HG03439 (cell line): ENCODE data around the gene SYNGR1.
"Not testable (repeated sequence)": the region's sequence is repeated elsewhere in the genome, so short reads cannot be mapped to it uniquely, and the experiment has no call there.

ENCODE experiments used
- ATAC-seq: cut with Tn5 transposase; IDR thresholded peaks from one replicate; pipeline ENCODE4 v1.9.1; 2021; ENCODE audit warnings: mild to moderate bottlenecking, moderate library complexity; ENCODE audit not compliant: unreplicated experiment

Gene SYNGR1

GRCh38 chr22:39350757-39351688, 1.2 kb downstream of the SYNGR1 start:
- no peak for ATAC-seq

GRCh38 chr22:39351689-39352214, 2.0 kb downstream of the SYNGR1 start:
- ATAC-seq = no peak

GRCh38 chr22:39352306-39352891, 2.6 kb downstream of the SYNGR1 start:
- ATAC-seq = no peak

- ATAC-seq = no peak
Observed at GRCh38 chr22:39353346-39353745, 3.6 kb downstream of the SYNGR1 start.

GRCh38 chr22:39355080-39355479, 5.3 kb downstream of the SYNGR1 start:
- ATAC-seq = no peak

- ATAC-seq = not testable (repeated sequence)
Observed at GRCh38 chr22:39355805-39356204, 6.0 kb downstream of the SYNGR1 start.

- no peak for ATAC-seq
Observed at GRCh38 chr22:39356464-39356863, 6.7 kb downstream of the SYNGR1 start.

- ATAC-seq = not testable (repeated sequence)
Observed at GRCh38 chr22:39357110-39358108, 7.6 kb downstream of the SYNGR1 start.

- not testable (repeated sequence) for ATAC-seq
Observed at GRCh38 chr22:39358197-39358596, 8.4 kb downstream of the SYNGR1 start.

- ATAC-seq = no peak
Observed at GRCh38 chr22:39359659-39360195, 9.9 kb downstream of the SYNGR1 start.

GRCh38 chr22:39360242-39360641, 10.5 kb downstream of the SYNGR1 start:
- no peak for ATAC-seq

GRCh38 chr22:39360674-39361413, 11.1 kb downstream of the SYNGR1 start:
- no peak for ATAC-seq

GRCh38 chr22:39361496-39361895, 11.7 kb downstream of the SYNGR1 start:
- no peak for ATAC-seq

GRCh38 chr22:39362271-39362670, 12.5 kb downstream of the SYNGR1 start:
- no peak for ATAC-seq

- no peak for ATAC-seq
Observed at GRCh38 chr22:39362932-39363331, 13.1 kb downstream of the SYNGR1 start.

GRCh38 chr22:39363751-39364515, 14.1 kb downstream of the SYNGR1 start:
- ATAC-seq = no peak

- no peak for ATAC-seq
Observed at GRCh38 chr22:39364714-39365491, 15.1 kb downstream of the SYNGR1 start.

GRCh38 chr22:39365492-39365780, 15.6 kb downstream of the SYNGR1 start:
- ATAC-seq = no peak
